NCI-H82 treated with DMSO at 0.1 percent for 48 hours (cell line): ENCODE results near the gene KLKB1.
"Not testable (repeated sequence)": the region's sequence is repeated elsewhere in the genome, so short reads cannot be mapped to it uniquely, and the experiment has no call there.

Experiments
- DNase-seq: peaks from one replicate; lab custom pipeline; 2025; ENCODE audit not compliant: unreplicated experiment; lab: John Stamatoyannopoulos, UW

KLKB1 gene

DNA sequence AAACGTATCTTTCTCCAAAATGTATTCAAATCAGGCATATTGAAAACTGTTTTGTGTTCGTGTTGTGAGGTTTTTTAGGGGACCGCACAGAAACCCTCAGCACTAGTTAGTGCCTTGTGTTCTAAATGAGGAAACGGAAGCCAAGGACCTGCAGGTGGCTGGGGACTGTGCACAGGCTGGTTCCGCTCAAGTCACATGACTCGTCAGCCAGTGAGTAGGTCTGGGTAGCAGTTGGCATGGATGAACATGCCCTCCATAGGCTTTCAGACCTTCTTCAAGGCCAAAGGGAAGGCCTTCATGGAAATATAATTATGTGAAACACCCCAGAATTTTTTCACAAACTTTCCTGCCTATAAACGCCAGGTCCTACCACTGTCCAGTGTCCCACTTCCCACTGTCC is 37.4 kb downstream of the KLKB1 start:
- DNase-seq = no peak

DNA sequence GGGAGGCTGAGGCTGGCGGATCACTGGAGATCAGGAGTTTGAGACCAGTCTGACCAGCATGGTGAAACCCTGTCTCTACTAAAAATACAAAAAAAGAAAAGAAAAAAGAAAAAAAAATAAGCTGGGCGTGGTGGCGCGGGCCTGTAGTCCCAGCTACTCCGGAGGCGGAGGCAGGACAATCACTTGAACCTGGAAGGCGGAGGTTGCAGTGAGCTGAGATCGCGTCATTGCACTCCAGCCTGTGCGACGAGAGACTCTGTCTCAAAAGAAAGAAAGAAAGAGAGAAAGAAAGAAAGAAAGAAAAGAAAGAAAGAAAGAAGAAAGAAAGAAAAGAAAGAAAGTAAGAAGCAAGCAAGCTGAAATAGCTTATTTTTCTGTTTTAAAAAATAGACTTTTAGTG is 37.9 kb downstream of the KLKB1 start:
- not testable (repeated sequence) for DNase-seq

DNA sequence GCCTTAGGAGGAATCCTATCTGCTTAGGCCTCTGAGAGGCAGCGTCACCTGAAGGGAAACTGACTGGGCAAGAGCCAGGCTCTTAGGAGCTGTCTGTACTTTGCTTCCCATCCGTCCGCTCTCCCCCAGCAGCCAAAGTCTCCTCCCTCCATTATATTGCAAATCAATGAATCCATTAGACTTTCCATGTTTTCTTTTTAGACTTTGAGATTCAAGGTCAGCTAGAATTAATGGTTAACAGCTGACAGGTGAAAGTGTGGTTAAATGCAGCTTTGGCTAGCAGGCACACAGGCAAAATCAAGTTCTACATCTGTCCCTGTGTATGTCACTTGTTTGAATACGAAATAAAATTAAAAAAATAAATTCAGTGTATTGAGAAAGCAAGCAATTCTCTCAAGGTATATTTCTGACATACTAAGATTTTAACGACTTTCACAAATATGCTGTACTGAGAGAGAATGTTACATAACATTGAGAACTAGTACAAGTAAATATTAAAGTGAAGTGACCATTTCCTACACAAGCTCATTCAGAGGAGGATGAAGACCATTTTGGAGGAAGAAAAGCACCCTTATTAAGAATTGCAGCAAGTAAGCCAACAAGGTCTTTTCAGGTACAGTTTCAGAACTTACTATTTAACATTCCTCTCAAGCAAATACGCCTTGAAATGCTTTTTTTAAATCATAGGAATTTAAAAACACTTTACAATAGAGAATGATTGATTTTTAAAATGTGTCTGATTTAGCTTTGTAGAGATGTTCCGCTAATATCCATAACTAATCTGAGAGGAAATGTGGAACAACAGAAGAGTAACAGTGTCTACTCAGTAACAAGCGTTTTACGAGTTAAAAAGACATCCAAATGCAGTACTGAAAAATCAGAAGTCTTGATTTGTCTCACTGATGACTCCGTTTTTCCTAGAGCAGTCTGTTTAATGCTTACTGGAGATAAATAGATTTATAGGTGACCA is 38.7 kb downstream of the KLKB1 start, which contains the start of gene F11:
TSS of gene F11 (plus strand) at position 507 of the 970 bp plus-strand sequence. CDS start 948 bp downstream, outside the sequence.
- no peak for DNase-seq

DNA sequence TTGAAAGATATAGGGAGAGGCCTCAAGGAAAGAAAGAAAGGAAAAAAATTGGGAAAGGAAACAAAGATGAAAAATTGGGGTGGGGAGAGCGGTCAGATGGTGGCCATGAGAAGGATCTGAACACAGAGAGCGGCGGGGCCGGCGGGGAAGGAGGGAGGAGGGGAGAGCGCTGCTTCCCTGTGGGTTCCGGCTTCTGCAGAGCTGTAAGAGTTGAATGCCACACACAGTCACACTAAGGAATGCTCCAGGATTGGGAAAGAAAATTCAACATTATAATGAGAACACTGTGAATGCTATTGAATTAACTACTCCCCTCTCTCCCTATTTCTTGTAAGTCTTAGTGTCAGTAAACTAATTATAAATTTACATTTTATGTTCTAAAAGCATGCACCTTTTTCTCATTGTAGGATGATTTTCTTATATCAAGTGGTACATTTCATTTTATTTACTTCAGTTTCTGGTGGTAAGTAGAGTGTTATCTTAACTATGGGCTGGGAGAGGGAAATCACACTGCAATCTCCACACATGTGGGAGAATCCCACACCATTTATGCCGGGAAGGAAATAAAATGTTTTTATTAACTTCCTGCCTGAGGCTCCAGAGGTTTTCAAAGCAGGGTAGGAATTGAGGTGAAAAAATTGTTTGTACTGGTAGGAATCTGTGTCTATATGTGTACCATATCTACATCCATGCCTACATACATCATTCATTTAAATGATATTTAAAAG is 39.6 kb downstream of the KLKB1 start:
- no peak for DNase-seq

DNA sequence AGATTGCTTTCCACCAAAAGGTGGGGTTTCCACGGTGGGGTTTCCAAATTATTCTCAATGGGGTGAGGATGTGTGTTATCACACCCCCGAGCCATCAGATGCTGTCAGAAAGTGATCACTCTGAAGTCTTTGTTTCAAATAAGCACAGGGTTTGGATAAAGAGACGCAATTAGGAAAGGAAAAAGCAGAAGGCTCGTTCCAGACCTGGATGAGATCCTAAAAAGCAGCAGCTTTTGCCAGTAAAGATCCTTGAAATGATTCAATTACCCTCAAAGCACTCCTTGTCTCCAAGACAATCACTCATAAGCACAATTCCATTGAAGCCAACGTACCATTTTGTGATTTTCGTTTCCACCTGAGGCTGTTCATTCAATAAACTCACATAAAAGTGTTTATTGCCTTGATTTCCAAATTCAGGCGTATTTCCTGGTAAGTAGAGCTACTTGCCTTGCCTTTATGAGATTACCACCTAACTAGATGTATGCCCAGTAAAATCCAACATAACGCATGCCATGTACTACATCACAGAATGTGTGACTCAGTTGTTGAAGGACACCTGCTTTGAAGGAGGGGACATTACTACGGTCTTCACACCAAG is 43.9 kb downstream of the KLKB1 start:
- DNase-seq = no peak

DNA sequence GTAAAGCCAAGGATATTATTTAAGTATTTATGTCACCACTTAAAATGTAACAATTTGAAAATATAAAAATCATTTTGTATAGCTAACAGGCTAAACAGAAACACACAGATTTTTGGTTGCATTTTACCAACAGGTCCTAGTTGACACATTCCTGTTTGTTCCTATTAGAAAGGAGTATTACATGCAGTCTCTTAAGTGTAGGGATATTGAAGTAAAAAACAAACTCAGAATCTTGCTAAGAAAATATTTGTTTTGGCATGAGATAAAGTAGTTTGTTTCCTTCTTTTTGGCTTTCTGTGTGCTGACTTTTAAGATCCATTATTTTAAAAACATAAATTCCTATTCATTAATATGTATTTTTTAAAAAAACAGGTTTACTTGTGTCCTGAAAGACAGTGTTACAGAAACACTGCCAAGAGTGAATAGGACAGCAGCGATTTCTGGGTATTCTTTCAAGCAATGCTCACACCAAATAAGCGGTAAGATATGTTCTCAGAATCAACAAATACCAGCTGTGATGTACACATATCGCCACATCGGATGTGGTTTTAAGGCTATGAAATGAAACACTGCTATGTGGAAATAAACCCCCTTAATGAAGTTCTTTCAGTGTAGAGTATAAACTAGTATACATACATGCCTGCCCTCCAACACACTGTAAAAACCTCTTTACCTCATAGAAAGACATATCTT is 45.5 kb downstream of the KLKB1 start:
- DNase-seq = no peak

DNA sequence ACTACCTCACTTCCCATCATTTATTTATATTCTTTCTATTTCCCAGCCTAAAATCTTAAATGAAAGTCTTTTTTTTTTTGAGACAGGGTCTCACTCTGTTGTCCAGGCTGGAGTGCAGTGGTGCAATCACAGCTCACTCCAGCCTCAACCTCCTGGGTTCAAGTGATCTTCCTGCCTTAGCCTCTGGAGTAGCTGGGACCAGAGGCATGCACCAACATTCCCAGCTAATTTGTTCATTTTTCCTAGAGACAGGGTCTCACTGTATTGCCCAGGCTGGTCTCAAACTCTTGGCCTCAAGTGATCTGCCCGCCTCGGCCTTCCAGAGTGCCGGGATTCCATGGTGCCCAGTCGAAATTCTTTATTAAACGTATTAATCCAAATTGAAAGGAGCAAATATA is 46.1 kb downstream of the KLKB1 start:
- DNase-seq = not testable (repeated sequence)

DNA sequence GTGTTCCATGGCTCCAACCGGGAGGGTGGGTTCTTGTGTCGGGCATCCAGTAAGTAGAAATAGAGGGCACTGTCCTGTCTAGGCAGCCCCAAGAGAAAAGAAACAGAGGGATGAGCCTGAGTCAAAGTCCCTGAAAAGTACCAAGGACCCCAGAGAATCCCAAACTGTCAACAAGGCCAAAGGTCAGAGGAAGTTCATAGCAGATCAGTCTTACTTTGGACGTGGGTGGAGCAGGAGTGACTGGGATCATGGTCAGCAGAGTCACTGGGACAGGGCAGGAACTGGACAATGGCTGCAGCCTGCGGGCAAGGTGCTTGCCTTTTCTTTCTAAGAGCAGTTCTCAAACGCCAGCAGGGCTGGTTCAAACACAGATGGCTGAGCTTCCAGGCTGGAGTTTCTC is 56.0 kb downstream of the KLKB1 start:
- DNase-seq = no peak

DNA sequence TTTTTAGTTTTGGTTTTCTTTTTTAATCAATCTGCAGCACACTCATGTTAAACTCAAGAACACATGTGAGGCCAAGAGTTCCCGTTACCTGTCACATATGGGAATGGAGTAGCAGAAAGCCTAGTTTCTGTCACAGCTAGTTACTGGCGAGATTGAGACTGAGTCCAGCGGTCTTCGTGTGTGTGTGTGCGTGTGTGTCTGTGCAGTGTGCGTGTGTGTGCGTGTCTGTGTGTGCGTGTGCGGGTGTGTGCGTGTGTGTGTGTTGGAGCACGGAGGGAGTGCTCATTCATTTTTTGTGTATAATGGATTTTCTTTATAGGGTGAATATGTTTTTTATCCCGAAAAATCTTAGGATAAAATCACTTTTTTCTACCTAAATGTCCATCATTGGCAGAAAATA is 57.8 kb downstream of the KLKB1 start:
- no peak for DNase-seq

DNA sequence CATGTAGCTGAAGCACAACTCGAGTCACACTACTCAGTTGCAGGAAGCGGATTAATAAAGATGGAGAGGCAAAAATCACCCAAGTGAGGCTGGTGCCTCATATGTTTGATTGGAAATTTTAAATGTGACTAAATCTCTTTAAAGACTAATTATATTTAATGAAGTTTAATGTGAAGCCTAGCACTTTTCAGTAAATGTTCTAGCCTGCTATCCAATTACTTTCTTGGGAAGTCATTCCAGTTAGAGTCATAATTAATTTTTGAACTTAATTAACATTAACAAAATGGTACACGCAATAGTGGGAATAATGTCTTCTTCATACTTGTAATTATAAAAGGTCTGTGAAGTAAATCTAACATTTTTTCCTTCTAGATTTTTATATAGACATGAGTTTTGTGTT is 59.3 kb downstream of the KLKB1 start:
- no peak for DNase-seq

DNA sequence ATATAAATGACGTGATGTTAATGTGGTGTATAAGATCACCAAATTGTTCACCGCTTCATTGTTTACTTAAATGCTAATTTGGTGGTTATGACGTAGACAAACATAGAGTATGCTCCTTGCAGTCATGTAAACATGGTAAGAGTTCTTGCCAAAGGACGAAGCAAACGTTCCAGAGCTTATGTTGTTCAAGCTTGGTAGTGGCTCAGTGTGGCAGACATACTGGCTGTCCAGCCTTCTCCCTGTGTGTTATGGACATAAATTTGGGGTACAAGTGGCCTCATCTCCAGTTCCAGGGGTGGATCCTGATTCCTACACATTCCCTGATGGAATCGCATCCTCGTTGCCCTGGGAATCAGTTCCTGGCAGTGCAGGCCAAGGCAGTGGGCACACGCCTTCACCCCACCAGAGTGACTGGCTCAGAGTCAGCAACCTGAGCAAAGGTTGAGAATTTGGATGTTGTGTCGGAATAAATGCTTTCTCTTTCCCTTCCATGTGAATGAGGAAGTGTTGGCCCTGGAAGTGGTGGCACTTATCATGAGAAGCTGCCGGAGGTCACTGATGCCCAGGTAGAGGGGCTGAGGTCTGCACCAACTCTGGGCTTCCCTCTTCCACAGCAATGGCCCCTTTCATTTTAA is 64.1 kb downstream of the KLKB1 start:
- no peak for DNase-seq

DNA sequence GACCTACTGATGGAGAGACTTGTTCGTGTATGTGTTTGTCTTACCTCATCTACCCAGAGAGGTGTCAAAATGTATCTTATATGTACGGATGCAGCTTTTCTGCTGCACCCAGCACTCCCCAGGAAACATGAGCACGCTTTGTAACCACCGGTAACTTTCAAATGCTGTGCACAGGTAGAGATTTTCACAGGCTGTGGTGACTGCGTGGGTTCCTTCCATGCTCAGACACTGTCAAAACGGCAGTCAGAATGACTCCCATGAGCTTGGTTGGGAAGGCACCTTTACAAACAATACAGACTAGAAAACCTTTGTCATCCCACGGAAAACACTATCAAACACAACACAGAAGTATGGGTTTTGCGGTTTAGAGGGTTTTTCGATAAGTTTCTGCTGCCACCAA is 66.9 kb downstream of the KLKB1 start:
- no peak for DNase-seq

DNA sequence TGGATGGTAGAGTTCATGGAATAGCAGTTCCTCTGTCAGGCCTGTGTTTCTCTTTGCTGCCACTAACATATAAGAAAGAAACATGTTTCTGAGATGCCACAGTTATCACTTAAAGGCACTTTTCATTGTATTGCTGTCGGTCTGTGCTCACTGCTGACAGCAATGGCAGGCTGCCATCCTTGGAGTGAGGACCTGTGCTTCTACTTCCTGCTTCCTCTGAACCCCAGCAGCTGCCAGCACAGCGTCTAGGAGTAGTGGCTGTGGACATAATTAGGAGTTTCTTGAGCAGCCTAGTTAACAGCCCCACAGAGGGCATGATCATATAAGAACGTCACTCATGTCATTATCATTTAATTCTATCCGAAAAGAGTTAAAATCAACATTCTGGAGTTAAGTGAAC is 69.2 kb downstream of the KLKB1 start:
- DNase-seq = no peak

DNA sequence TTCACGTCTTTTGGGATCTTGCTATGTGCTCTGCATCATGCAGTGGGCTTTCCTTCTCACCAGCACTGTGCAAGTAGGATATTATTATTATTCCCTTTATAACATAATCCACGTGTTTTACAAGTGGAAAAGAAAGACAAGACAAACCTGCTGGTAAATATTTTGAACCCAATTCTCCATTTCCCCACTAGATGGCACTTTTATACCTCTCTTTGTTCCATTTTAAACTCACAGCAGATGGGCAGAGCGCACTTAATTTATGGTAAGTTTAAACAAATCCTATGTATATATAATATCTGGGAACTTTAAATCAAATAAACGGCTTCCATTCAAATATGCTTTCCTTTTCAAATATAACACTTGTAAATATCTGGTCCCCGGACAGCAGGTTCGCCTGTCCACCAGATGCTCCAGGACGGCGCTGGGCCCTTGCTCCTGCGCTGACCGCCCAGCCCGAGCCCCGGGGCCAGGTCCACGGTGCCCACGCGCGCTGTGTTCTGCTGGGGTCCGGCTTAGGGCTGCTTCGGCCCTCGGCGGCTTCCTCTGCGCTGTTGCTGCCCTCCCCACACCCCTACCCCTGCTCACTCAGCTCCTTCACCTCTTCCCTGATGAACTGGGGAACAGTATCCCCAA is 69.8 kb downstream of the KLKB1 start:
- peak; percentile 0 for DNase-seq

DNA sequence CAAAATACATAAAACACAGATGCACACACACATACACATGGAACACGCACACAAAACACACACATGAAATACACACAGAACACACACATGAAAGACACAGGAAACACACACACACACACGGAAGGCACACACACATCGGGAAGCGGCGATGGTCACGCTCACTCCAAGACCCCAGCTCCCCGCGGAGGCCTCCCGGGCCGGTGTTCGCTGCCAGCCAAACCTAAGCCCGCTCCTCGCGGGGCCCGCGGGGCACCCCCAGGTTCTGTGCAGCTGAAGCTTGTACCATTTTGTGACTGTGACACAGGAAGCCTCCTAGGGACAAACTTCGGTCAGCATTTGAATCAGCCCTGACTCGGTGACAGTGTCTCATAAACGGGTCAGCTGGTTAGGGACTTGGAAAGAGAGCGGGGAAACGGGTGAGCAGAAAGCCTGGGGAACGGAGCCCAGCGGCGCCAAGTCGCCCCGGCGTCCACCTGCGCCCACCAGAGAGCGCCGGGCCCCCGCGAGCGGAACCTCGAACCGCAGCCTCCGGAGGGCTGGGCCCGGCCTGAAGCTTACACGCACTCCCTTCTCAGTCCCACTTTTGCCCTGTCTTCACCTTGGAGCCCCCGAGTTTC is 70.8 kb downstream of the KLKB1 start:
- no peak for DNase-seq

DNA sequence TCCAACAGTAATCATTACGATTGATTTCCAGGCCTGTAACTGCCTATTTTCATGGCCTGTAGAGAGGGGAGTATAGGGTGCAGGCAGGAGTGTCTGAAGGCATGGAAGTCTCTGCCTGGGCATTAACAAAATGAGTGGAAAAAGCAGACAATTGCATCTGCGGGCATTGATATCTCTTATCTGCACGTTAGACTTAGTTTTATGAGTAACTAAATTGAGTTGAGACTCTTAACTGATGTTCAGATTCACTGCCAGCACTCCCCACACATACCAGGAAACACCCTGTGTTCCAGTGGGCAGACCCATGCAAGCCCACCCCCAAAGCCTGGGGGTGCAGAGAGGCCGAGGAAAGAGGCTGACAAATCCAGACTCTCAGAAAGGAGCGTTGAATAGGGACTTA is 72.0 kb downstream of the KLKB1 start:
- DNase-seq = no peak

DNA sequence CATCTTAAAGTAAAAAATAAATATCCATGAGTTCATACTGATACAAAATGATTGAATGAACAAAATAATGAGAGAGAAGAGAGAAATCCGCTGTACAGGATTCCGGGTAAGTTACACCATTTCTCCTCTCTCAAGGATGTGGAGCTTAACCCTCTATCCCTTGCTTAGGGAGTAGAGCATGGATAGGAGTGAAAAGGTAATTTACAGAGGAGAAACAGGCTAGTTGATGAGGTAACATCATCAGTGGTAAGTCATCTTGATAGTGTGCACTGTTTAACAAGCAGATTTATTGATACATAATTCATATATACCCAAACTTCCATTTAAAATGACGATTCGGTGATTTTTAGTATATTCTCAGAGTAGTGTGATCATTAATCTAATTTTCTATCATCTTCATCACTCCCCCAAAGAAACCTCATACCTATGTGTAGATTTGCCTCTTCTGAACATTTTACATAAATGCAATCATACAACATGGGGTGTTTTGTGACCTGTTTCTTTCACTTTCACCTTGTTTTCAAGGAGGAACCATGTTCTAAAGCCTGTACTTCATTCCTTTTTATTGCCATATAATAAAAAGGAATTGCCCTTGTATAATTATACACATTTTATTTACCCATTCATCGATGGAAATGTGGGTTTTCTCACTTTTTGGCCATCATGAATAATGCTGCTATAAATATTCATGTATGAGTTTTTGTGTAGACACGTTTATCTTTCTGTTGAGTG is 73.5 kb downstream of the KLKB1 start:
- no peak for DNase-seq

DNA sequence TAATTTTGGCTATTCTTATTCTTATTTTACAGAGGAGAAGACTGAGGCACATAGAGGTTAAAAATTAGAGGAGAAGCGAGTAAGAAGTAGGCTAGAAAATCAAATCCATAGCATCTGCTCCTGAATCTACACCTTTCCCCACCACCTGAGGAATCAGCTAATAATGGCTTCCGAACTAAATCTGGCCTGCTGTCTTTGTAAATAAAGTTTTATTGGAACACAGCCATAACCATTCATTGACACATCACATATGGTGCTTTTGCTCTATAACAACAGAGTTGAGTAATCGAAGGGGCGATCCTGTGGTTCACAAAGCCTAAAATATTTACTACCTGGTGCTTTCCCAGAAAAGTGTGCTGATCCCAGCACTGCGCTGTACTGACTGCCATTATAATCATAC is 76.9 kb downstream of the KLKB1 start:
- DNase-seq = no peak

DNA sequence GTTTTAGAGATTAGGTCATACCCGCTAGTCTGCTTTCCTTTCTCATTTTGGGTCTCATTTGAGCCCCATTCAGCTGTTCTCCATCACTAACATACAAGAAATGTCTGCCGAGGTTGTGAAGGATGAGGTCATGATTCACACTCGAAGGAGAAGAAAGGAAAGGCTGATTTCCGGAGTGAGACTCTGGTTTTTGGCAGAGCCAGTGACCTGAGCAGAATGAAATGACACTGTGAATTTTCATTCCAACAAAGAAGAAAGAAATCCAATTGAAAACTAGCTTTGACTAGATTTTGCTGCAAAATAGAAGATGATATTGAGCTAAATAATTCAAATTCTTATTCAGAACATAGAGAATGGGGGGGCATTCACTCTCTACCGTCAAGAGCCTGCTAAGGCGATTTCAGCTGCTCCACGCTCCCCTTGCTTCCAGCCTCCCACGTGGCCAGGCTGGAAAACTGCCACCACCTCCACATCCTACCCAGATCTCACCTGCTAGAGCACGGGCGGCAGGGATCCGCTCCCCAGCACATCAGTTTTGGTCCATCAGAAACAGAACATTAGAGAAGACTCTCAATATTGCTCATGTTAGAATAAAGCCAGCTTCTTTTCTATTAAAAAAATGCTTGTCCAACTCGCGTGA is 77.7 kb downstream of the KLKB1 start:
- no peak for DNase-seq
